ENCODE data around the gene KIF2A.

KIF2A gene

GRCh38 chr5:62375627-62376026 lies 69.6 kb downstream of the KIF2A start:
- TF ChIP-seq CTCF (IDR thresholded peaks at IDR 0.05), result no peak
- no peak for TF ChIP-seq ZFX (IDR thresholded peaks at IDR 0.05; ENCODE audit: borderline replicate concordance)
- peak overlapping the region; percentile 42 for H3K27ac ChIP-seq

GRCh38 chr5:62376064-62376463 lies 70.1 kb downstream of the KIF2A start:
- H3K27ac ChIP-seq, result peak overlapping the region; percentile 42
- TF ChIP-seq CTCF (IDR thresholded peaks at IDR 0.05) (no peak), ZFX (IDR thresholded peaks at IDR 0.05; ENCODE audit: borderline replicate concordance) (no peak)

GRCh38 chr5:62385131-62385530 lies 79.1 kb downstream of the KIF2A start:
- H3K27ac ChIP-seq, result peak overlapping the region; percentile 35

GRCh38 chr5:62385816-62386400 lies 79.9 kb downstream of the KIF2A start:
- TF ChIP-seq ZFX (IDR thresholded peaks at IDR 0.05; ENCODE audit: borderline replicate concordance), result no peak
- TF ChIP-seq CTCF (IDR thresholded peaks at IDR 0.05), result no peak
- peak overlapping the region; percentile 35 for H3K27ac ChIP-seq

More at GRCh38 chr5:62385131-62385530, 79.1 kb downstream of the KIF2A start:
- TF ChIP-seq CTCF (IDR thresholded peaks at IDR 0.05) (no peak), ZFX (IDR thresholded peaks at IDR 0.05; ENCODE audit: borderline replicate concordance) (no peak)

GRCh38 chr5:62386824-62387223 lies 80.8 kb downstream of the KIF2A start:
- no peak overlapping the region; the same call in 1 of the 2 replicates for H3K27ac ChIP-seq
- TF ChIP-seq CTCF (IDR thresholded peaks at IDR 0.05) (no peak), ZFX (IDR thresholded peaks at IDR 0.05; ENCODE audit: borderline replicate concordance) (no peak)

GRCh38 chr5:62395210-62395950 lies 89.4 kb downstream of the KIF2A start:
- no peak for TF ChIP-seq ZFX (IDR thresholded peaks at IDR 0.05; ENCODE audit: borderline replicate concordance)
- no peak for TF ChIP-seq CTCF (IDR thresholded peaks at IDR 0.05)
- H3K27ac ChIP-seq, result no peak overlapping the region

Data from 22Rv1 (cell line).